Stimulated activated CD4-positive, alpha-beta T cell treated with anti-CD3 and anti-CD28 coated beads, Interleukin-2, amount 100 ng/mL, for 4 hours (primary cell): Measurements from ENCODE around the gene CERS2.
"Not testable (repeated sequence)": the region's sequence is repeated elsewhere in the genome, so short reads cannot be mapped to it uniquely, and the experiment has no call there.

Source experiments
- DNase-seq: peaks from one replicate; pipeline ENCODE4 v3.0.0-alpha.2; 2020; ENCODE audit warnings: low read depth

Gene CERS2

DNA sequence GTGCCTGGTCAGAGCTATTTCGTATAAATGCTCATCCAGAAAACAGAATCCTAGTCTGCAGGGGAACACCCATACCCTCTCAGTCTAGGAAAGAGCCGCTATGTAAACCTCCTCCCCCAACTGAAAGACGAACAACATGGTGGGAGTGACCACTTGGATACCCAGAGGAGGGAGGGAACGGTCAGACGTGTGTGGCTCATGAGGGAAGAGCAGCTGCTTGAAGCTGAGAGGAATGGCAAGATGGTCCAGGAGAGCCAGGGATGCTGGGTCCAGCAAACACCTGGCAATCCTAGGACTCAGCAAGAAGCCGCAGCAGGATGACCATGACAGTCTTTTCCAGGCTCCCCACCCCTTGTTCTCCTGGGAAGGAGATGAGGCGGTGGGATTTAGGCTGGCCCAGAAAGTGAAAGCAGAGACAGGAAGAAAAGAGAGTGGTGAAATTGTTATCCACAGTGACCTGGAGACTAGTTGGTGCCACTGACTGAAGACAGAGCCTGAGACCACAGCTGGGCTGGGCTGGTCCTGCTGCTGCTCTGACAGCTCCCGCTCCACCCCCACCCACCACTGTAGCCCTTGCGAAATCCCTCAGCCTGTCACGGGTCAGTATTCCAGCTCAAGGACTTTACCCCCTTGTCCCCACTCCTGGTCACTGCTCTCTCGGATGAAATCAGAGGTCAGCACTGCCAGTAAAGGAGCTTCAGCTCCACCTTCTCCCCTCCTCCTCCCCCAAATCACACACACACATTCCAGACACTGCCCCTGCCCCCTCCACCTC is 3.6 kb downstream of the CERS2 start:
- no peak for DNase-seq

- DNase-seq: no peak
Measured at GRCh38 chr1:150969626-150970025, 5.0 kb downstream of the CERS2 start.

DNA sequence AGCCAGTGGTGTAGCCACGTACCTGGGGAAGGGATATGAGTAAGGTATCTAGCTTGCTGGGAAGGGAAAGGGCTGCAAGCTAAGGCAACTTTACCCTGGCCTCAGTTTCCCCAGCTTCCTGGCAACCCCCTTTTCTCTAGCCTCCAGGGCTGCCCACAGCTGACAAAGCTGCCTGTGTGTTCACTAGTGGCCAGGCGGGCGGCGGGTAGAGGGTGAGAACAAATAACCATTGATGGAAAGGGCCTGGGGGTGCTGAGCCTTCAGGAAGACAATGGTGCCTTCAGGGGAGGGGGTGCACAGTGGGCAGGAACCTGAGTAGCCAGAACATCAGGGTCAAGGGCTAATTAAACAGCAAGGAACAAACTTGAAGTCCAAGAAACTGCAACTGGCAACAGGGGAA is 6.1 kb downstream of the CERS2 start:
- no peak for DNase-seq

- DNase-seq: no peak
Measured at GRCh38 chr1:150967936-150968335, 6.7 kb downstream of the CERS2 start.

GRCh38 chr1:150966011-150966410 is 8.6 kb downstream of the CERS2 start:
- DNase-seq: no peak

- DNase-seq: no peak
Measured at GRCh38 chr1:150965605-150966004, 9.0 kb downstream of the CERS2 start.

DNA sequence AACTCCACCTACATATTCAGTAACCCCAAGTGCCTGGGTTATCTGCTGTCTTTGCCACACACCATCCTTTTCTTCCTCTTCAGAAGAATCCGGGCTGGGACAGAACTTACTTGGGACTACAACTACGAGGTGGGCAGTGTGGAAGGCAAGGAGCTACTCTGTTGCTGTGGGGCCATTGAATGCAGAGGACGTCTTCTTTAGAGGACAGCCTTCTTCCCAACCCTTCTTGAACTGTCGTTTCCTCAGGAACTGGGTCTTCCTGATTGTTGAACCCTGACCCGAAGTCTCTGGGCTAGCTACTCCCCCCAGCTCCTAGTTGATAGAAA is 10.5 kb downstream of the CERS2 start:
- DNase-seq: no peak

DNA sequence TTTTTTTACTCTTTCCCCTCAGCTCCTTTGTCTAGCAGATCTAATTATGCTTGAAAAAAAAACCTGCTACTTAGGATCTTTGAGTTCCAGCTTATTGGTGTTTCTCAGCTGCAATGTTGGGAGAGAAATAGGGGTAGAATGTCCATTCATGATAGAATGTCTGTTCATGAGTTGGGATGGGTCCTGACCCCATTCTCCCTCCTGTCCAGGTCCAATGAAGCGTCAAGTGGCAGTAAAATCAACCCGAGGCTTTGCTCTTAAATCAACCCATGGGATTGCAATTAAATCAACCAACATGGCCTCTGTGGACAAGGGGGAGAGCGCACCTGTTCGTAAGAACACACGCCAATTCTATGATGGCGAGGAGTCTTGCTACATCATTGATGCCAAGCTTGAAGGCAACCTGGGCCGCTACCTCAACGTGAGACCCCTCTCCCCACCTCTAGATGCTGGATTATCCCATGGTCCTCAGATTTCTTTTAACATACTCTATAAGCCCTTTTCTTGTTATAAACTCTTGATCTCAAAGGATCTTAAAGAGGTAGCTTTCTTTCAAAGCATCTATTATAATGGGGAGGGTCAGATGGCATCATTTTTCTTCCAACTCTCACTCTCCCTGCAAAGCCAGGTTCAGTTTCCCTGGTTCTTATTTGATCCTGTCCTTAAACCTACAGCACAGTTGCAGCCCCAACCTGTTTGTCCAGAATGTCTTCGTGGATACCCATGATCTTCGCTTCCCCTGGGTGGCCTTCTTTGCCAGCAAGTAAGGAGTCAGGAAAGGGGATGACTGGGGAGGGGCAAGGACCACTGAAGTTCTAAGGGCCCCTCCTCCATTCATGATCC is 11.1 kb downstream of the CERS2 start:
- no peak for DNase-seq

GRCh38 chr1:150961756-150962155 is 12.9 kb downstream of the CERS2 start:
- DNase-seq: no peak

- no peak for DNase-seq
Measured at GRCh38 chr1:150960646-150961045, 14.0 kb downstream of the CERS2 start.

DNA sequence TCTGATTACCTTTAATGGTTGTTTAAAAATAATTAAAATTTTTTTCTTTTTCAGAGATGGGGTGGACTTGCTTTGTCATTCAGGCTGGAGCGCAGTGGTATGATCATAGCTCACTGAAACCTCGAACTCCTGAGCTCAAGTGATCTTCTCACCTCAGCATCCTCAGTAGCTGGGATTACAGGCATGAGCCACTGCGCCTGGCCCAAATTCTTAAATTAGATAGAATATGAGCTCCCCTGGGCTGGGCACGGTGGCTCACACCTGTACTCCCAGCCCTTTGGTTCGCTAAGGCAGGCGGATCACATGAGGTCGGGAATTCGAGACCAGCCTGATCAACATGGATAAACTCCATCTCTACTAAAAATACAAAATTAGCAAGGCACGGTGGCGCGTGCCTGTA is 17.0 kb downstream of the CERS2 start:
- DNase-seq: no peak

GRCh38 chr1:150955280-150955679 is 19.4 kb downstream of the CERS2 start:
- DNase-seq: no peak

- DNase-seq: no peak
Measured at GRCh38 chr1:150954708-150955107, 19.9 kb downstream of the CERS2 start.

- no peak for DNase-seq
Measured at GRCh38 chr1:150944856-150945255, 29.8 kb downstream of the CERS2 start.

DNA sequence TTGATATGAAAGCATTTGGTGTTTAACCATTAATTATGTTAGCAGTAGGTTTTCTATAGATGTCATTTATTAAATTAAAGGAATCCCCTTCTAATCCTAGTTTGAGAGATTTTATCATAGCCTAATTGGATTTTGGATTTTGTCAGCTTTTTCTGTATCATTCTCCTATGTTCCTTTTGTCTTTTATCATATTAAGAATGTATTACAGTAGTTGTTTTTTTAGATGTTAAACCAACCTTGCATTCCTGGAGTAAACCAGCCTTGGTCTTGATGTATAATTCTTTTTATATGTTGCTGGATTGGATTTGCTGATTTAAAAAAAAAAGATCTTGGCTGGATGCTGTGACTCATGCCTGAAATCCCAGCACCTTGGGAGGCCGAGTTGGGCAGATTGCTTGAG is 42.9 kb downstream of the CERS2 start:
- DNase-seq: no peak

DNA sequence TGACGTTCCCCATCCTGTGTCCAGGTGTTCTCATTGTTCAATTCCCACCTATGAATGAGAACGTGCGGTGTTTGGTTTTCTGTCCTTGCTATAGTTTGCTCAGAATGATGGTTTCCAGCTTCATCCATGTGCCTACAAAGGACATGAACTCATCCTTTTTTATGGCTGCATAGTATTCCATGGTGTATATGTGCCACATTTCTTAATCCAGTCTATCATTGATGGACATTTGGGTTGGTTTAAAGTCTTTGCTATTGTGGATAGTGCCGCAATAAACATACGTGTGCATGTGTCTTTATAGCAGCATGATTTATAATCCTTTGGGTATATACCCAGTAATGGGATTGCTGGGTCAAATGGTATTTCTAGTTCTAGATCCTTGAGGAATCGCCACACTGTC is 45.9 kb downstream of the CERS2 start:
- DNase-seq: not testable (repeated sequence)

DNA sequence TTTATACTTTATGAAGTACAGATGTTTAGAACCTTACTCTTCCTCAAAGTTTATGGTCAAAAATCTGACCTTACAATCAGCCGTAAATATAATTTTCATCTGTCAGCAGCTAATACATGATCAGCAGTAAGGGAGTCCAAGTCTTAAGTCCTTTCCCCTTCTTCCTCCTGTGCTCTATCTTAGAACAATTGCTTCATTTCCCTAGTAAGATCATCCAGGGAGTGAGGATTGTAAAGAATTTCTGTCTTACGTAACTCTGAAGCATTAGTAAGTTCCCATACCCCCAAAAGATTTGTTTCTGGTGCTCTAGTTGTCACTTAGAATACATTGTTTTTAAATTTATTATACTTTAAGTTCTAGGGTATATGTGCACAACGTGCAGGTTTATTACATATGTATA is 46.3 kb downstream of the CERS2 start:
- DNase-seq: no peak

GRCh38 chr1:150927624-150928023 is 47.0 kb downstream of the CERS2 start:
- no peak for DNase-seq

GRCh38 chr1:150926097-150926741 is 48.4 kb downstream of the CERS2 start, which contains the start of gene SETDB1:
TSS of gene SETDB1 (plus strand) at chr1:150926363. CDS start at chr1:150927715, 1,352 bp downstream.
- DNase-seq: peak; percentile 91

- no peak for DNase-seq
Measured at GRCh38 chr1:150925080-150925479, 49.6 kb downstream of the CERS2 start.

DNA sequence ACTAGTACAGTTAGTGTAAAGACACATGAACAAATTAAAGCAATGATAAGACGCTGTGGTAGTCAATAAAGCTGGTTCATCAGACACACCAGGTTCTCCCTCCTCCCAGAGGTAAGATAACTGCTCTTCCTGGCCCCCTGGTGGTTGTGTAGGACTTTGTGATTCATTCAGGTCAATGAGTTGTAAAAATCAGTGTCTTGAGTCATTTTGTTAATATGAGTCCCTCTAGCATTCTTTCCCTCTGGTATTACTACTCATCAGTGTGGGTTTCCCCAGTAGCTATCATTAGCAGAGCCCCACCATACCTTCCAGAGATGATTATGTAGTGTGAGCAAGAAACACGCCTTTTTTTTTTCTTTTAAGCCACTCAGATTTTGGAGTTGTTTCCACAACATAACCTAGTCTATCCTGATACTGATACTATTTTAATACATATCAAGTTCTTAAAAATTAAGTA is 52.1 kb downstream of the CERS2 start:
- peak; percentile 77 for DNase-seq

GRCh38 chr1:150917387-150917786 is 57.2 kb downstream of the CERS2 start:
- no peak for DNase-seq
